Activated CD4-positive, alpha-beta T cell treated with anti-CD3 and anti-CD28 coated beads, Interleukin-2, amount 50 U/mL, for 48 hours (primary cell): ENCODE results near the gene CCM2.

ENCODE experiments used
- DNase-seq, 2 experiments: peaks; one replicate each; pipeline ENCODE4 v3.0.0-alpha.2; 2020

The CCM2 gene

DNA sequence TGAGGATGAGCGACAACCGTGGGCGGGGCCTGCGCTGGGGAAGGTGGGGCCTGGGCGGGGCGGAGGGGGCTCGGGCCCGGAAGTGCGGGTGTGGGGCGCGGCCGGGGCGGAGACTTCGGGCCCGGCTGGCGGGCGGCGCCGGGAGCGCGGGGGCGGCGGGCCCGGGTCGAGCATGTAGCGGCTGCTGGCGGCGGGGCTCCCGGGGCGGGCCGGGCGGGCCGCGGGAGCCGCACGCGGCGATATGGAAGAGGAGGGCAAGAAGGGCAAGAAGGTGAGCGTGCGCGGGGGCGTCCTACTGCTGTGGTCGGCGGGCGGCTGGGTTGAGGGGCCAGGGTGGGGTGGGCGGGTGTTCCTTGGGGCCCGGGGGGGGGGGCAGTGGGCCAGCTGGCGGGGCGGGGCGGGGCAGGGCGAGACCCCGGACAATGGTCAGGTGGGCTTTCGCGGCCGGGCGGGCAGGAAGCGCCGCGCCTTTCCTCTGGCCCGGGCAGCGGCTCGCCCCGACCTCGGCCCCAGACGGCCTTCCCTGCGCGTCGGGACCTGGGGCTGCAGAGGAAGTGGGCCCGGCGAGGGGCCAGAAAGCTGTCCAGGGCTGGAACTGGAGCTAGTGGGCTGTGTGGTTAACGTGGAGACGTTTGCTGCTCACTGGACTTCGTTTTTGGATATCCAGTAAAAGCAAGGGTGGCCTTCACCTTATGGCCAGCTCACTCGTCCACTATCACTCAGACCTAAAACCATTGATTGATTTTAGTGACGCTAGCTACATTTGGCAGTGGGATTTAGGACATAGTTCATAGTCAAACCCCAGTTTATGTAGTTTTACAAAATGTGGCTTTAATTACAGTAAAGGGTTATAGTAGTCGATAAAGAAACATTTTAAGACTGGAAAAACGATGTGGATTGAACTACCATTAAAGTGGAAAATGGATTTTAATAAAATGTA is at the start of gene CCM2:
TSS of gene CCM2 (plus strand) at position 109 of the 940 bp plus-strand sequence. CDS start at position 242, 133 bp downstream.
- peak in 1 of 2 experiments; percentile 37 for DNase-seq

GRCh38 chr7:44953156-44953555 is 46.8 kb upstream of the CCM2 start:
- no peak for DNase-seq

DNA sequence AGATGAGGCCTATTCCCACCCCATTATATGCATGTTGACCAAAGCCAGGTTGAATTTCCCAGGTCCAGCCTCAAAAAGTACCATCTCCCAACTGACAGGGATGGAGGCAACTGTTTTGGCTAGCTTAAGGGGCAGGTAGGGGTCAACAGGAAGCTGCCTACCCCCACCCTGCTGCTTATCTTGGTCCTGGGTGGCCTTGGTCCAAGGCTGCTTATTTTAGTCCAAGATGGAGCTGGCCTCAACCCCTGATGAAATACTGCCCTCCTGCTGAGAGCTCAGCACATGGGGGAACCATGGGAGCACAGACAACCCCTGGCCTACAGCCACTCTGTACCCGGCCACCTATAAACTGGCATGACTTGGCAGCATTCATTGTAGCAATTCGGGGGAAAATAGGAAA is 44.3 kb upstream of the CCM2 start:
- DNase-seq: no peak

- DNase-seq: peak in 1 of 2 experiments; percentile 9
Observed at GRCh38 chr7:44956157-44956766, 43.7 kb upstream of the CCM2 start.

GRCh38 chr7:44958645-44959344 is 41.2 kb upstream of the CCM2 start:
- no peak for DNase-seq

- peak; percentile 54 to 65 for DNase-seq
Observed at GRCh38 chr7:44959433-44959951, 40.5 kb upstream of the CCM2 start.

- DNase-seq: peak; percentile 12 to 33
Observed at GRCh38 chr7:44960011-44960580, 39.9 kb upstream of the CCM2 start.

- DNase-seq: peak; percentile 20 to 21
Observed at GRCh38 chr7:44961844-44962482, 38.0 kb upstream of the CCM2 start.

DNA sequence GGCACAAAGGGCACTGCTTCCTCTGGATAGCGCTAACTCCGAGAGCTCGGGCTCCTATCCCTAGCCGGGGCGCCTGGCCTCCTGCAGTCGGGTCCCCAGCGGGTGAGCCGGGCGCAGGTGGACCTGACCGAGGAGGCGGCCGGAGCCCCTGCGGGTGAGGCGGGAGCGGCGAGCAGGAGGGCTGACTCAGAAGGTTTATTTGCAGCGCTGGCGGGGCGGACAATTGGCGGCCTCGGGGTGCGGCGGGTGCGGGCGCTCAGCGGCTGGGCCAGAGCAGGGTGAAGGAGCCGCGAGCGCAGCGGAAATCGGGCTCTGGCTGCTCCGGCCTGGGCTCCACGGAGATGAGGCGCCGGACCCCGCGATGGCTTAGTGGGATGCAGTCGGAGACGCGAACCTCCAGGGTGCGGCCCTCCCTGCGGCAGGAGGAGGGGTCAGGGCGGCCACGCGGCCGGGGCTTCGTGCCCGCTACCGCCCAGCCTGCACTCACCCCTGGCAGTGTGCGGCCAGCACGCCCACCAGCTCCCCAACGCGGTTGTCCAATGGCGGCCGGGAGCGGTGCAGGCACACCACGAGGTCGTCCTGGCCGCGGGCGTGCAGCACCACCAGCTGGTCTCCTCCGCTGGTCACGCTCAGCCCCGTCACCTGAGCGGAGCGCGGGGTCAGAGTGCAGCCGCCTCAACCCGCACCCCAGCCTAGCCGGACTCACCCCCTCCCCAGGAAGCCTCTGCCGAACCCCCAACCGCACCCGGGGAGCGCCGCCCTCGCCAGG is 37.3 kb upstream of the CCM2 start:
- DNase-seq: peak in 1 of 2 experiments; percentile 11

DNA sequence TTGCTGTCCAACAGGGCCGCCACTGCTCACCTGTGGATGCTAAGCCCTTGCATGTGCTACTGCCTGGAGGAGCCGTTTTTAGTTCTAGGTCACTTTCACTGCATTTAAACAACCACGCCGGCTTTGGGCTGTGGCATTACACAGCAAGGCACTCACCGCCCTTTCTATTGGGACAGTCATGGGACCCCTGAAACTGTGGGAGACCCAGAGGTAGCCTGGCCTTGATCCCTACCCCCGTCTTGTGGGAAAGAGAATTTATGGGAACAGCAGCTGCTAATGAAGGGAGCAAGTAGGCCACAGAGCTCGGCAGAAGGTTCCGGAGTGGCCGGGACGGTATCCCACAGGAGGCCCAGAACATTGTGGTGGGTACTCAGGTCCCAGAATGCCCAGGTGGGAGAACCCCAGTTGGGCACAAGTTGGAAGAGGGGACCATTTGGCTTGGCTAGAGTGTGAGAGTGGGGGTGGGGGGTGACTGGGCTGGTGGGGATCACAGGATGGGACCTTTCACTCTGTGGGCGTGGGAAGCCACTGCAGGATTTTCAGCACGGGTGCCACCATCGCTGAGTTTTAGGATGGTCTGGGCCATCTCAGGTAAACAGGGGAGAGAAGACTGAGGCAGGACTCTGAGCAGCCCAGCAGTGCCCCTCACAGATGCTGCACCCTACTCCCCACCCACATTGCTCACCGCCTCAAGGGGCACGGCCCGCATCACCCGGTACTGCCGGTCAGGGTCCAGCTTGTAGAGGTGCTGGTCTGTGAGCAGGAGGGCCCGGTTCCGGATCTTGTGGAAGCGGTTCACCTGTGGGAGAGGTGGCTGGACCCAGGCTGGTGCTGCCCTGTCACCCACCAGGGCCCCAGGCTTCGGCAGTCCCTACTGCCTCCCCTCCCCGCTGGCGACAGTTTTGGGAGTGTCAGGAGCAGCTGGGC is 36.4 kb upstream of the CCM2 start:
- peak; percentile 11 to 12 for DNase-seq

GRCh38 chr7:44964384-44964830 is 35.6 kb upstream of the CCM2 start:
- DNase-seq: peak; percentile 21 to 34

DNA sequence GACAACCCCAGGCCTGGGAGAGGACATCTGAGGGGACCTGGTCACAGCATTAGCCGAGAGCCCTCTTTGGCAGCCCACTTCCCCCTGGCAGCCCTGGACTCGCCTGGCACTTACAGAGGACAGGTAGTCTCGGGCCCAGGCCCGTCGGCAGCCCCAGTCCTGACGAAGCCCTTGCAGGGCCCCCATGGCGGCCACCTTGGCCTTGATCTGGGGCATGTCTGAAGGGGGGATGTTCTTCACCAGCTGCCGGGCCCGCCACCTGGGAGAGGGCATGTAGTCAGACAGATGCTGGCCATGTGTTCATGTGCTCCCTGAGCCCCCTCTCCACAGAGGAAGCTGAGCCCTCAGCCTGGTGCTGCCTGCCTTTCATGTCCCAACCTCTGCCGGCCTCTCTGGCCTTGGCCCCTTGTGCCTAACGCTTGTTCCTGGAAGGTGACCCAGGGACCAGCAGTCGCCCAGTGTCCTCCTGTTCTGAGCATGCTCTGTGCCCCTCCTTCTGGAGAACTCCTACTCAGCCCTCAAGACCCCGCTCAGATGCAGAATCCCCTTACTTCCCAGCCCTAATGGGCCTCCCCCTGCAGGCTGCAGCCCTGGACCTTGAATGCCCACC is 35.1 kb upstream of the CCM2 start:
- DNase-seq: peak; percentile 13

- peak in 1 of 2 experiments; percentile 1 for DNase-seq
Observed at GRCh38 chr7:44965441-44965903, 34.5 kb upstream of the CCM2 start.

GRCh38 chr7:44965937-44966730 is 33.9 kb upstream of the CCM2 start:
- peak; percentile 9 to 22 for DNase-seq

DNA sequence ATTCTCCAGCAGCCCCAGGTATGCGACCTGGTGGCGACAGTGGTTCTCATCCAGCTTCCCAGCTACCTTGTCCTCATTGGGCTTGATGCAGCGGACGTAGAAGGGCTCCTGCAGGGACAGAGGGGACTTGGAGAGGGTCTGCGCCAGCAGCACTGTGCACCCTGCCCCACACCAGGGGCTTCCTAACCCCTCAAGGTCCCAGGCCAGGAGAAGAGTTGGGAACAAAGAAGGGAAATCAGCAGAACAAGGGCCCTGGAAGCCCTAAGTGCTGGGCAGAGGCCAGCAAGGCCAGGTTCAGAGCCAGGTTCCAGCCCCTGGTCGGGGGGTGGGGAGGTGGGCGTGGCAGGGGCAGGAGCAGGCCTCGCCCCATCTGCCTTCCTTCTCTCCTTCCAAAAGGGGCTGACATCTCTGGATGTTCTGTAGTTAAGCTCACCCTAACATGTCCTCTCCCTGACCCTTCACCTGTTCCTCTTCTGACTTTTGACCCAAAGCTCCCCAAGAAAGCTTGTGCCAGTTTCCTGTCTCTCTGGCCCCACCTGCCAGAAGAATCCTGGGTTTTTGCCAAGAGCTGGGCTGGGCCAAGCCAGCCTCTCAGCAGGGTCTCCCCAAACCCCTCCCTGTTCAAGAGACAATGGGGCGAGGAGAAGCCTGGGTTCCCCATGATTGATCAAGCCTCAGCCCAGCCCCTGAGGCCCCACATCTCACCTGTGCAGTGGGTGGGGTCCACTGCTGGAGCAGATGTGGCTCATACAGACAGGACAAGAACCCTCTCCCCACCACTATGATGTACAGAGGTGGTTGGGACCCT is 33.1 kb upstream of the CCM2 start:
- peak in 1 of 2 experiments; percentile 8 for DNase-seq

GRCh38 chr7:44967571-44968446 is 32.2 kb upstream of the CCM2 start:
- DNase-seq: peak; percentile 6 to 13
